HEK293 (cell line): ENCODE measurements around the gene ZFHX2.
A peak's percentile ranks its signal among the peaks of the same experiment; 100 is the strongest.

ENCODE experiments used
- CTCF ChIA-PET: fragments of 350-600 bp; formaldehyde crosslinking; extraction: SDS; loops from one replicate; lab custom pipeline; 2021; ENCODE audit warnings: antibody characterized with exemption; lab: Yijun Ruan, JAX
- POLR2A ChIA-PET: fragments of 300-600 bp; formaldehyde crosslinking; extraction: SDS; loops from one replicate; lab custom pipeline; 2020; ENCODE audit warnings: antibody characterized with exemption, inconsistent platforms; lab: Yijun Ruan, JAX
- H3K27ac ChIP-seq: fragments of 200-500 bp; sonication (Bioruptor generic); 2 replicates; pipeline ENCODE4 v1.5.1; 2014; ENCODE audit warnings: low read depth, low read length, control low read depth, inconsistent platforms; ENCODE audit errors: extremely low read depth
- H3K36me3 ChIP-seq, 2 experiments: fragments of 200-500 bp in 1 of 2; sonication (Bioruptor generic) in 1 of 2; 1 replicate in 1 of 2; 2 replicates in 1 of 2; pipeline ENCODE4 v1.5.1; 2014 to 2017; ENCODE audit warnings: inconsistent platforms in 2 of 2, low read length in 2 of 2; ENCODE audit not compliant: control insufficient read depth in 2 of 2, insufficient read depth in 1 of 2
- H3K4me1 ChIP-seq: fragments of 200-500 bp; sonication (Bioruptor generic); 2 replicates; pipeline ENCODE4 v1.5.1; 2014; ENCODE audit warnings: mild to moderate bottlenecking, low read length, inconsistent platforms; ENCODE audit not compliant: control insufficient read depth, insufficient read depth
- H3K4me3 ChIP-seq: 2 replicates; pipeline ENCODE4 v1.5.1; 2011; ENCODE audit warnings: low read depth, mild to moderate bottlenecking, control low read depth, low read length, moderate library complexity
- H3K9me3 ChIP-seq: fragments of 200-500 bp; sonication (Bioruptor generic); 2 replicates; pipeline ENCODE4 v1.5.1; 2014; ENCODE audit warnings: low read depth, low read length, inconsistent platforms; ENCODE audit not compliant: control insufficient read depth, insufficient read depth
- EGR2 ChIP-seq: fragments of 450-650 bp; formaldehyde crosslinking; IDR thresholded peaks from 2 replicates; pipeline ENCODE4 v1.5.1; 2016; ENCODE audit warnings: low read depth, missing biosample characterization, missing genetic modification characterization
- KLF16 ChIP-seq: fragments of 450-650 bp; formaldehyde crosslinking; IDR thresholded peaks from 2 replicates; pipeline ENCODE4 v1.5.1; 2017; ENCODE audit warnings: missing biosample characterization, missing genetic modification characterization
- KLF9 ChIP-seq: fragments of 450-650 bp; formaldehyde crosslinking; IDR thresholded peaks from 2 replicates; pipeline ENCODE4 v1.5.1; 2016; ENCODE audit warnings: missing biosample characterization, missing genetic modification characterization, low read depth
- PRDM1 ChIP-seq: fragments of 450-650 bp; formaldehyde crosslinking; IDR thresholded peaks from 2 replicates; pipeline ENCODE4; 2016; ENCODE audit warnings: missing biosample characterization, missing genetic modification characterization
- RBAK ChIP-seq: fragments of 450-650 bp; formaldehyde crosslinking; IDR thresholded peaks from 2 replicates; pipeline ENCODE4 v1.5.1; 2016; ENCODE audit warnings: missing biosample characterization, missing genetic modification characterization
- YY1 ChIP-seq: fragments of 450-650 bp; formaldehyde crosslinking; IDR thresholded peaks from 2 replicates; pipeline ENCODE4 v1.5.1; 2018; ENCODE audit warnings: missing biosample characterization, missing genetic modification characterization
- ZFHX2 ChIP-seq: fragments of 450-650 bp; formaldehyde crosslinking; conservative IDR thresholded peaks from 2 replicates; pipeline ENCODE4 v1.5.1; 2016; ENCODE audit warnings: missing biosample characterization, missing genetic modification characterization
- ZNF112 ChIP-seq: fragments of 450-650 bp; formaldehyde crosslinking; IDR thresholded peaks from 2 replicates; pipeline ENCODE4 v1.5.0; 2017; ENCODE audit warnings: missing biosample characterization, missing genetic modification characterization
- ZNF132 ChIP-seq: fragments of 450-650 bp; formaldehyde crosslinking; IDR thresholded peaks from 2 replicates; pipeline ENCODE4 v1.5.1; 2017; ENCODE audit warnings: missing biosample characterization, missing genetic modification characterization, borderline replicate concordance
- ZNF221 ChIP-seq: fragments of 450-650 bp; formaldehyde crosslinking; IDR thresholded peaks from 2 replicates; pipeline ENCODE4 v1.5.1; 2017; ENCODE audit warnings: missing biosample characterization, missing genetic modification characterization, borderline replicate concordance
- ZNF292 ChIP-seq: fragments of 450-650 bp; formaldehyde crosslinking; IDR thresholded peaks from 2 replicates; pipeline ENCODE4 v1.5.1; 2016; ENCODE audit warnings: low read depth, missing biosample characterization, missing genetic modification characterization, borderline replicate concordance
- ZNF311 ChIP-seq: fragments of 450-650 bp; formaldehyde crosslinking; IDR thresholded peaks from 2 replicates; pipeline ENCODE4 v1.5.1; 2017; ENCODE audit warnings: missing biosample characterization, missing genetic modification characterization, borderline replicate concordance
- ZNF324 ChIP-seq: fragments of 450-650 bp; formaldehyde crosslinking; IDR thresholded peaks from 2 replicates; pipeline ENCODE4 v1.5.1; 2016; ENCODE audit warnings: missing biosample characterization, missing genetic modification characterization
- ZNF335 ChIP-seq: fragments of 450-650 bp; formaldehyde crosslinking; conservative IDR thresholded peaks from 2 replicates; pipeline ENCODE4 v1.5.1; 2016; ENCODE audit warnings: missing biosample characterization, missing genetic modification characterization
- ZNF366 ChIP-seq: fragments of 450-650 bp; formaldehyde crosslinking; conservative IDR thresholded peaks from 2 replicates; pipeline ENCODE4 v1.5.1; 2016; ENCODE audit warnings: missing biosample characterization, missing genetic modification characterization
- ZNF416 ChIP-seq: fragments of 450-650 bp; formaldehyde crosslinking; IDR thresholded peaks from 2 replicates; pipeline ENCODE4 v1.5.1; 2016; ENCODE audit warnings: missing biosample characterization, missing genetic modification characterization
- ZNF473 ChIP-seq: fragments of 450-650 bp; formaldehyde crosslinking; IDR thresholded peaks from 2 replicates; pipeline ENCODE4 v1.5.1; 2017; ENCODE audit warnings: missing biosample characterization, missing genetic modification characterization
- ZNF48 ChIP-seq: fragments of 450-650 bp; formaldehyde crosslinking; IDR thresholded peaks from 2 replicates; pipeline ENCODE4 v1.5.1; 2016; ENCODE audit warnings: missing biosample characterization, missing genetic modification characterization
- ZNF501 ChIP-seq: fragments of 450-650 bp; formaldehyde crosslinking; IDR thresholded peaks from 2 replicates; pipeline ENCODE4 v1.5.1; 2016; ENCODE audit warnings: missing biosample characterization, missing genetic modification characterization
- ZNF530 ChIP-seq: fragments of 450-650 bp; formaldehyde crosslinking; IDR thresholded peaks from 2 replicates; pipeline ENCODE4 v1.5.1; 2016; ENCODE audit warnings: low read depth, missing biosample characterization, missing genetic modification characterization
- ZNF555 ChIP-seq: fragments of 450-650 bp; formaldehyde crosslinking; conservative IDR thresholded peaks from 2 replicates; pipeline ENCODE4 v1.5.1; 2017; ENCODE audit warnings: missing biosample characterization, mild to moderate bottlenecking, missing genetic modification characterization, inconsistent platforms
- ZNF561 ChIP-seq: fragments of 450-650 bp; IDR thresholded peaks from 2 replicates; pipeline ENCODE4 v1.5.1; 2018; ENCODE audit warnings: missing biosample characterization, missing genetic modification characterization, borderline replicate concordance
- ZNF596 ChIP-seq: fragments of 450-650 bp; IDR thresholded peaks from 2 replicates; pipeline ENCODE4 v1.5.0; 2018; ENCODE audit warnings: missing biosample characterization, mild to moderate bottlenecking, missing genetic modification characterization, moderate library complexity
- ZNF600 ChIP-seq: fragments of 450-650 bp; formaldehyde crosslinking; IDR thresholded peaks from 2 replicates; pipeline ENCODE4 v1.5.1; 2016; ENCODE audit warnings: missing biosample characterization, missing genetic modification characterization
- ZNF610 ChIP-seq: fragments of 450-650 bp; formaldehyde crosslinking; IDR thresholded peaks from 2 replicates; pipeline ENCODE4 v1.5.1; 2016; ENCODE audit warnings: missing biosample characterization, missing genetic modification characterization, borderline replicate concordance
- ZNF629 ChIP-seq: fragments of 450-650 bp; formaldehyde crosslinking; IDR thresholded peaks from 2 replicates; pipeline ENCODE4 v1.5.1; 2017; ENCODE audit warnings: missing biosample characterization, missing genetic modification characterization
- TF ChIP-seq, protein P1 (sequence below): fragments of 450-650 bp; formaldehyde crosslinking; IDR thresholded peaks from 2 replicates; pipeline ENCODE4 v1.5.1; 2016; ENCODE audit warnings: missing biosample characterization, missing genetic modification characterization, low read depth
- TF ChIP-seq, protein P2 (sequence below): IDR thresholded peaks from 2 replicates; pipeline ENCODE4 v1.6.1; 2011; ENCODE audit warnings: mild to moderate bottlenecking, low read depth, low read length, borderline replicate concordance
- TF ChIP-seq, protein P3 (sequence below): fragments of 450-650 bp; formaldehyde crosslinking; IDR thresholded peaks from 2 replicates; pipeline ENCODE4 v1.5.1; 2016; ENCODE audit warnings: missing biosample characterization, missing genetic modification characterization

Gene ZFHX2

DNA sequence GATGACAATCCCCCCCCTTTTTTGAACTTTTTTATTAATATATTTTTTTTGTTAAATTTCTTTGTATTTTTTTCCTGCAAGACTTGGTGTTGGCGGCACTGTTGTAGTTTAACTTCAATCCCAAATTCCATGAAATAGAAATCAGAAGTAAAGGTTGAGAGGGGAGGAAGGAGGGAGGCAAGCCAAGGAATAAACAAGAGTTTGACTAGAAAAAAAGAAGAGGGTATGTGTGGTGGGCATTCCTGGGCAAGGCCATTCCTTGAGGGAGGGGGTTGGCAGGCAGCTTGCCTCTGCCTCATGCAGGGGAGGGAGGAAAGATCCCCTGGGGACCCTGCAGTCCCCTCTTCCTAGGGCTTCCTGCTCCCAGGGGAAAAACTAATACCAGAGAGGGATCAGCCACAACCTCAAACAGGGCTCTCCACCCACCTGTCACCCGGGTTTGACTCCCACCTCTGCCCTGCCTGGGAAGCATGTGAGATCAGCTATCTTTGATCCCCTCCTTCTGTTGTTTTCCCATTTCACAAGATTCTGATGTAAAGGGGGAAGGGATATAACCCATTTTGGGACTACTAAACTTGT, 16.5 kb upstream of the ZFHX2 start:
- ChIA-PET POLR2A (interaction anchor here (0.6 to 2.2 kb wide), 4 partner anchors 11 to 760 kb away, joined by 3 to 7 read pairs (median 4); partner anchors contain the start of gene JPH4), CTCF (interaction anchor here (0.6 to 1.8 kb wide), 12 partner anchors 8 to 387 kb away, joined by 3 to 9 read pairs (median 4); partner anchors contain the start of gene HOMEZ)
- peak; percentile 75 for TF ChIP-seq ZFHX2
- TF ChIP-seq, protein P1, sequence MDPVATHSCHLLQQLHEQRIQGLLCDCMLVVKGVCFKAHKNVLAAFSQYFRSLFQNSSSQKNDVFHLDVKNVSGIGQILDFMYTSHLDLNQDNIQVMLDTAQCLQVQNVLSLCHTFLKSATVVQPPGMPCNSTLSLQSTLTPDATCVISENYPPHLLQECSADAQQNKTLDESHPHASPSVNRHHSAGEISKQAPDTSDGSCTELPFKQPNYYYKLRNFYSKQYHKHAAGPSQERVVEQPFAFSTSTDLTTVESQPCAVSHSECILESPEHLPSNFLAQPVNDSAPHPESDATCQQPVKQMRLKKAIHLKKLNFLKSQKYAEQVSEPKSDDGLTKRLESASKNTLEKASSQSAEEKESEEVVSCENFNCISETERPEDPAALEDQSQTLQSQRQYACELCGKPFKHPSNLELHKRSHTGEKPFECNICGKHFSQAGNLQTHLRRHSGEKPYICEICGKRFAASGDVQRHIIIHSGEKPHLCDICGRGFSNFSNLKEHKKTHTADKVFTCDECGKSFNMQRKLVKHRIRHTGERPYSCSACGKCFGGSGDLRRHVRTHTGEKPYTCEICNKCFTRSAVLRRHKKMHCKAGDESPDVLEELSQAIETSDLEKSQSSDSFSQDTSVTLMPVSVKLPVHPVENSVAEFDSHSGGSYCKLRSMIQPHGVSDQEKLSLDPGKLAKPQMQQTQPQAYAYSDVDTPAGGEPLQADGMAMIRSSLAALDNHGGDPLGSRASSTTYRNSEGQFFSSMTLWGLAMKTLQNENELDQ (tag by site-specific recombination), result no peak
- no peak for TF ChIP-seq ZNF473 (tag by site-specific recombination)
- no peak for TF ChIP-seq ZNF366 (tag by site-specific recombination)
- TF ChIP-seq, protein P2, sequence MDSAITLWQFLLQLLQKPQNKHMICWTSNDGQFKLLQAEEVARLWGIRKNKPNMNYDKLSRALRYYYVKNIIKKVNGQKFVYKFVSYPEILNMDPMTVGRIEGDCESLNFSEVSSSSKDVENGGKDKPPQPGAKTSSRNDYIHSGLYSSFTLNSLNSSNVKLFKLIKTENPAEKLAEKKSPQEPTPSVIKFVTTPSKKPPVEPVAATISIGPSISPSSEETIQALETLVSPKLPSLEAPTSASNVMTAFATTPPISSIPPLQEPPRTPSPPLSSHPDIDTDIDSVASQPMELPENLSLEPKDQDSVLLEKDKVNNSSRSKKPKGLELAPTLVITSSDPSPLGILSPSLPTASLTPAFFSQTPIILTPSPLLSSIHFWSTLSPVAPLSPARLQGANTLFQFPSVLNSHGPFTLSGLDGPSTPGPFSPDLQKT, result no peak
- no peak for TF ChIP-seq RBAK
- no peak for TF ChIP-seq ZNF629 (tag by site-specific recombination)
- no peak for TF ChIP-seq KLF9
- peak; percentile 45; the same call in 1 of the 2 replicates for TF ChIP-seq EGR2 (tag by site-specific recombination)
- TF ChIP-seq ZNF132 (tag by site-specific recombination), result no peak
- no peak for TF ChIP-seq ZNF292
- TF ChIP-seq ZNF501 (tag by site-specific recombination), result no peak
- TF ChIP-seq ZNF596 (tag by site-specific recombination), result no peak
- TF ChIP-seq ZNF561 (tag by site-specific recombination), result no peak
- Histone ChIP-seq H3K27ac (peak overlapping the region; percentile 70), H3K4me3 (no peak overlapping the region), H3K9me3 (no peaks in the 10 kb centered on the region), H3K36me3 (peaks cover 7 to 32% of the 10 kb centered on the region in 2 experiments; a peak in 2 of 3 replicates), H3K4me1 (peaks cover 13% of the 10 kb centered on the region)

DNA sequence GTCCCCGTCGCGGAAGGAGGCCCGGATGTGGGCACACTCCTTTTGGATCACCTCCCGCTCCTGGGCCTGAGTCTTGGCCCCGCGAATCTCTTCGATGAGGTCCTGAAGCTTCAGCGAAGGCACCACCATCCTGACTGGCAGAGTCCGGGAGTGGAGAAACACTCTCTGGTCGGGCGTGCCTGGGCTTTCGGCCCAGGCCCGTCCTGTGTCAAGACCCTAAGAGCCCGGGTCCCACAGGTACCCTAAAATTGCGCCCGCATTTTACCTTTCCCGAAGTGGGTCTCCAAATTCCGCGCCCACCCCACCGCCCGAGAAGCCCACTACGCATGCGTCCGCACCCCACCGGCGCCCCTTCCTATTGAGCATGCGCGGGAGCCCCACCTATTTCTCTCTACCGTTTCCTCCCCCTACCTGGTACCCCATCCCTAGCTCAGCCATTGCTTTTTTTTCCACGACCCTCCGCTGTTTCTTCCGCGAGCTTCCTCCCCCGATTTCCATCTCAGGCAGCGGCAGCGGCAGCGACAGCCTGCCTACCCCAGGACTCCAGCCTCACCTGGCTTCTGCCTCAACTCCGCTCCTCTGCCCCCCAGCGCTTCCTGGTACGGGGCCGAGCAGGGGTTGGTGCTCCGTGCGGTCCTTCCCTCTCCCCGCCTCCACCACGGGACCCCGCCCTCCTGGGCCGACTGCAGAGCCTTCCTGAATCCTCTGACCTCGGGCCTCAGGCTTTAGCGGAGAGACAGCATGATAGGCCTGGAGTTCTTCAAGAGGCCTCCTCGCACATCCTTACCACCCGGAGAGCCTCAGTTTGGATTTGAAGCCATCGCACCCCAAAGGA, 15.8 kb upstream of the ZFHX2 start, which contains the start of gene AP1G2:
TSS of gene AP1G2 (minus strand) at position 606 of the 835 bp plus-strand sequence. CDS start at position 129, 477 bp downstream.
- peaks cover 13% of the 10 kb centered on the region for H3K4me1 ChIP-seq
- H3K9me3 ChIP-seq, result no peaks in the 10 kb centered on the region
- ChIA-PET POLR2A (interaction anchor here (0.6 to 2.2 kb wide), 6 partner anchors 11 to 761 kb away, joined by 3 to 7 read pairs (median 4); partner anchors contain the start of genes JPH4 and PABPN1), CTCF (interaction anchor here (0.6 to 1.7 kb wide), 11 partner anchors 8 to 509 kb away, joined by 3 to 7 read pairs (median 3); partner anchors contain the start of gene HOMEZ)
- H3K27ac ChIP-seq, result peak within 1 kb of the TSS; percentile 70
- H3K36me3 ChIP-seq, result peaks cover 7 to 37% of the 10 kb centered on the region in 2 experiments; a peak in 2 of 3 replicates
- peak within 1 kb of the TSS; percentile 80 for H3K4me3 ChIP-seq
- peak; percentile 95 for TF ChIP-seq ZNF335 (tag by site-specific recombination)
- TF ChIP-seq ZNF324 (tag by site-specific recombination), result peak; percentile 43; the same call in 1 of the 2 replicates
- TF ChIP-seq ZNF311 (tag by site-specific recombination), result no peak
- TF ChIP-seq, protein P3, sequence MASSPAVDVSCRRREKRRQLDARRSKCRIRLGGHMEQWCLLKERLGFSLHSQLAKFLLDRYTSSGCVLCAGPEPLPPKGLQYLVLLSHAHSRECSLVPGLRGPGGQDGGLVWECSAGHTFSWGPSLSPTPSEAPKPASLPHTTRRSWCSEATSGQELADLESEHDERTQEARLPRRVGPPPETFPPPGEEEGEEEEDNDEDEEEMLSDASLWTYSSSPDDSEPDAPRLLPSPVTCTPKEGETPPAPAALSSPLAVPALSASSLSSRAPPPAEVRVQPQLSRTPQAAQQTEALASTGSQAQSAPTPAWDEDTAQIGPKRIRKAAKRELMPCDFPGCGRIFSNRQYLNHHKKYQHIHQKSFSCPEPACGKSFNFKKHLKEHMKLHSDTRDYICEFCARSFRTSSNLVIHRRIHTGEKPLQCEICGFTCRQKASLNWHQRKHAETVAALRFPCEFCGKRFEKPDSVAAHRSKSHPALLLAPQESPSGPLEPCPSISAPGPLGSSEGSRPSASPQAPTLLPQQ, result peak; percentile 77
- TF ChIP-seq YY1 (tag by site-specific recombination), result peak; percentile 20; the same call in 1 of the 2 replicates
- TF ChIP-seq KLF16 (tag by site-specific recombination), result peak; percentile 92
- no peak for TF ChIP-seq PRDM1 (tag by site-specific recombination)
- TF ChIP-seq ZNF48 (tag by site-specific recombination), result no peak
- no peak for TF ChIP-seq ZNF416
- 0 out of 2 replicates have a peak, but pooled peaks have one; percentile 66 for TF ChIP-seq ZNF610 (tag by site-specific recombination)
- TF ChIP-seq ZNF221 (tag by site-specific recombination), result no peak
- peak; percentile 94 for TF ChIP-seq ZNF600 (tag by site-specific recombination)
- TF ChIP-seq ZNF530 (tag by site-specific recombination), result no peak
- no peak for TF ChIP-seq ZNF112 (tag by site-specific recombination)
- TF ChIP-seq ZNF555 (tag by site-specific recombination), result no peak
